BJ (cell line): ENCODE results near the gene GPX5. TPM values are rescaled to one million over a fixed set of nuclear protein-coding genes. Genes with fewer than 3 reads are reported as not detected.
"Not testable (repeated sequence)": the region's sequence is repeated elsewhere in the genome, so short reads cannot be mapped to it uniquely, and the experiment has no call there.

Source experiments
- CTCF ChIA-PET: fragments of 350-600 bp; formaldehyde crosslinking; extraction: SDS; loops from one replicate; lab custom pipeline; 2021; ENCODE audit warnings: antibody characterized with exemption, inconsistent platforms; lab: Yijun Ruan, JAX
- POLR2A ChIA-PET: fragments of 300-600 bp; sonication (Branson Sonifier 250); formaldehyde crosslinking; extraction: SDS; loops from one replicate; lab custom pipeline; 2021; ENCODE audit warnings: antibody characterized with exemption; lab: Charles Lee
- DNase-seq: peaks from one replicate; pipeline ENCODE4 v3.0.0-alpha.2; 2011; ENCODE audit warnings: low read depth
- H3K27me3 ChIP-seq: 2 replicates; pipeline ENCODE4 v1.6.0; 2011; ENCODE audit warnings: low read length; ENCODE audit not compliant: control insufficient read depth, insufficient read depth
- H3K36me3 ChIP-seq: 2 replicates; pipeline ENCODE4 v1.5.1; 2011; ENCODE audit warnings: low read length; ENCODE audit not compliant: control insufficient read depth, insufficient read depth
- H3K4me3 ChIP-seq: 2 replicates; pipeline ENCODE4 v1.5.1; 2011; ENCODE audit warnings: low read depth, mild to moderate bottlenecking, control low read depth, low read length
- polyA plus RNA-seq: library from polyadenylated mRNA; depleted of rRNA; stranded (reverse); fragments of >200 nt; gene quantifications from 2 replicates; pipeline ENCODE4 v1.2.3, GENCODE V29; 2011
- TF ChIP-seq, protein P1 (sequence below): IDR thresholded peaks from 2 replicates; pipeline ENCODE4 v1.5.1; 2011; ENCODE audit warnings: low read depth, mild to moderate bottlenecking, control low read depth, inconsistent platforms, low read length, moderate library complexity; ENCODE audit not compliant: insufficient read depth

Gene GPX5
- polyA plus RNA-seq, 1 experiment = not detected

DNA sequence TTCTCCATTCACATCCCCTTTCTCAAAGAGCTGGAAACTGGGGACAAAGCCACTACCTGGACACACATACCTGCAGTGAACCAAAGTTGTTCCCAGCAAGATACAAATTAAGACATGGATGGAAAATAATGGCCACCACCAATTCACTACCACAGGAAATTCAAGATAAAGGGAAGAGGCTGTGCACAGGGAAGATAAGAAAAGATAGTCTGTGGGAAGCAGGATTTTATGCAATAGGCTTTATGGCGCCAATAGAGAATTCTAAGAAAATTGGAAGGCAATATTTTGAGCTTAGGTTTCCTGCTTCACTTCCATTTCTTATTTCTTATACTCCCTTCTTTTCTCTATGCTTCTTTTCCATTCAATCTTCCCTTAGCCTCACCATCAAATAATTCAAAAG is 19.9 kb upstream of the GPX5 start:
- no peaks in the 10 kb centered on the region for H3K36me3 ChIP-seq
- DNase-seq = no peak
- TF ChIP-seq, protein P1, sequence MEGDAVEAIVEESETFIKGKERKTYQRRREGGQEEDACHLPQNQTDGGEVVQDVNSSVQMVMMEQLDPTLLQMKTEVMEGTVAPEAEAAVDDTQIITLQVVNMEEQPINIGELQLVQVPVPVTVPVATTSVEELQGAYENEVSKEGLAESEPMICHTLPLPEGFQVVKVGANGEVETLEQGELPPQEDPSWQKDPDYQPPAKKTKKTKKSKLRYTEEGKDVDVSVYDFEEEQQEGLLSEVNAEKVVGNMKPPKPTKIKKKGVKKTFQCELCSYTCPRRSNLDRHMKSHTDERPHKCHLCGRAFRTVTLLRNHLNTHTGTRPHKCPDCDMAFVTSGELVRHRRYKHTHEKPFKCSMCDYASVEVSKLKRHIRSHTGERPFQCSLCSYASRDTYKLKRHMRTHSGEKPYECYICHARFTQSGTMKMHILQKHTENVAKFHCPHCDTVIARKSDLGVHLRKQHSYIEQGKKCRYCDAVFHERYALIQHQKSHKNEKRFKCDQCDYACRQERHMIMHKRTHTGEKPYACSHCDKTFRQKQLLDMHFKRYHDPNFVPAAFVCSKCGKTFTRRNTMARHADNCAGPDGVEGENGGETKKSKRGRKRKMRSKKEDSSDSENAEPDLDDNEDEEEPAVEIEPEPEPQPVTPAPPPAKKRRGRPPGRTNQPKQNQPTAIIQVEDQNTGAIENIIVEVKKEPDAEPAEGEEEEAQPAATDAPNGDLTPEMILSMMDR = no peak
- H3K4me3 ChIP-seq = no peak overlapping the region
- H3K27me3 ChIP-seq = 0 out of 2 replicates have a peak, but pooled peaks cover 2% of the 10 kb centered on the region
- ChIA-PET CTCF (no interaction called here), POLR2A (no interaction called here)

DNA sequence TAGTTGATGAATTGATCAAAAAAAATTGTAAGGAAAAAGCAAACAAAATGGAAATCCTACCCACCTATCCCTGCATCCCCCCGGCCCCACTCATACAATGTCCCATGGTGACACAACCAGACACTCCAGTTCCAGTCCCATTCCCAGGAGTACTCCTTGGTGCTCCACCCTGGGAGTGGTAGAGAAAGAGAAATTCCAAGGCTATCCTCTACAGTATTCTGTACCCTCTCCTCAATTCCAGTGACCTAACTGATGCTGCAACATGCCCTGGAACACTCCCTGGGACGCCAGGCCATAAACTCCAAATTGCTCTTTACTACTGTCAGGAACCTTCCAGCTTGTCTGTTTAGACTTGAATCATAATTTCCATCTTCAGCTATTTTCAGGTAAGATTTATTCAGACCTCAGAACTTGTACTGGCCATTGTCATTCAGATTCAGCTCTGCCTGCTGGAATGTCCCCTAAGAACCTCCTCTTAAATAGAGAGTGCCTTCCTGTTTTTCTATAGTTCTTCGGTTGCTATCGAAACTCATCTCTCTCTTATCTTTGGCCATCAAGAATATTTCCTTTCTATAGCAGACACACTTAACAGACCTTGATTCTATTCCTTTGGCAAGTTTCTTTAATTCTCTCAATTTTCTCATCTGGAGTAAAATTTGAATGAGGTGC is 18.7 kb upstream of the GPX5 start:
- Histone ChIP-seq H3K4me3 (no peak overlapping the region), H3K36me3 (no peaks in the 10 kb centered on the region), H3K27me3 (0 out of 2 replicates have a peak, but pooled peaks cover 2% of the 10 kb centered on the region)
- DNase-seq = no peak
- ChIA-PET POLR2A (no interaction called here), CTCF (interaction anchor here (0.6 kb wide), 1 partner anchor 12 kb away, joined by 3 read pairs; no protein-coding TSS in a partner anchor)
- TF ChIP-seq, protein P1 = no peak

DNA sequence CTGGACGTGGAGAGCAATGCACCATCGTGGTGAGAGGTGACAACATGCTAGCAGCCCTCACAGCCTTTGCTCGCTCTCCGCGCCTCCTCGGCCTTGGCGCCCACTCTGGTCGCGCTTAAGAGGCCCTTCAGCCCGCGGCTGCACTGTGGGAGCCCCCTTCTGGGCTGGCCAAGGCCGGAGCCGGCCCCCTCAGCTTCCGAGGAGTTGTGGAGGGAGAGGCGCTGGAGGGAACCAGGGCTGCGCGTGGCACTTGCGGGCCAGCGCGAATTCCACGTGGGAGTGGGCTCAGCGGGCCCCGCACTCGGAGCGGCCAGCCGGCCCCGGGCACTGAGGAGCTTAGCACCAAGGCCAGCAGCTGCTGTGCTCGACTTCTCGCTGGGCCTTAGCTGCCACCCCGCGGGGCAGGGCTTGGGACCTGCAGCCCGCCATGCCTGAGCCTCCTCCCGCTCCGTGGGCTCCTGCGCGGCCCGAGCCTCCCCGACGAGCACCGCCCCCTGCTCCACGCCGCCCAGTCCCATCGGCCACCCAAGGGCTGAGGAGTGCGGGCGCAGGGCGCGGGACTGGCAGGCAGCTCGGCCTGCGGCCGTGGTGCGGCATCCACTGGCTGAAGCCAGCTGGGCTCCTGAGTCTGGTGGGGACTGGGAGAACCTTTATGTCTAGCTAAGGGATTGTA is 13.9 kb upstream of the GPX5 start:
- ChIA-PET POLR2A (no interaction called here), CTCF (no interaction called here)
- H3K4me3 ChIP-seq = no peak overlapping the region
- H3K27me3 ChIP-seq = 0 out of 2 replicates have a peak, but pooled peaks cover 1% of the 10 kb centered on the region
- TF ChIP-seq, protein P1 = no peak
- H3K36me3 ChIP-seq = no peaks in the 10 kb centered on the region
- no peak for DNase-seq

- CTCF ChIA-PET = interaction anchor here (0.7 kb wide), 1 partner anchor 202 kb away, joined by 3 read pairs; no protein-coding TSS in a partner anchor
- DNase-seq, H3K27me3 ChIP-seq, H3K4me3 ChIP-seq, POLR2A ChIA-PET, H3K36me3 ChIP-seq: not testable (repeated sequence)
These were observed 13.3 kb upstream of the GPX5 start for GRCh38 chr6:28512387-28512786.

DNA sequence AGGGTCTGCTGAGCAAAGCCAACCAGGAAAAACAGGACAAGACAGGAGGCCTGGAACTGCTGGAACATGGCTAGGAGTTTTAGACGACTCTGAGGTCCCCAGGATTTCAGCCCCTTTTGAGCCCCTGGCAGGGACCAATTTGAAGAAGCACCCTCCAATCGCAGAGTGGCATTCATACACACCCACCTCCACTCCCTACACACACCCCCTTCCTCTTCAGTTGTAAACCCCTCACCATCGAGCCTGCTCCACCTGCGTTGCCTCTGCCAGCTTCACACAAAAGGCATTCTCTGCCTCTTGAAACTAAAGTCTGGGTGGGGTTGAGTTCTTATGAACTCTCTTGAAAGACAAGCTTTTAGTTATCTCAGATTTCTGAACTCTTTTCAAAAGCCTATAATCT is 10.0 kb upstream of the GPX5 start, which contains the start of gene GPX6:
GPX6 (minus strand) TSS at position 118 of the 400 bp plus-strand sequence; CDS start at position 68, 50 bp downstream.
- TF ChIP-seq, protein P1 = no peak
- Histone ChIP-seq H3K4me3 (no peak within 1 kb of the TSS), H3K36me3 (no peaks in the 10 kb centered on the region), H3K27me3 (no peaks in the 10 kb centered on the region)
- CTCF ChIA-PET = no interaction called here
- no peak for DNase-seq
- POLR2A ChIA-PET = no interaction called here
